WERI-Rb-1 (cell line): ENCODE results near the gene PLEKHM1.

ENCODE experiments used
- DNase-seq: peaks from one replicate; pipeline ENCODE4 v3.0.0-alpha.2; 2020
- H3K27ac ChIP-seq: fragments of 250-450 bp; sonication (Bioruptor Pico); 2 replicates; pipeline ENCODE4 v1.5.1; 2020; ENCODE audit warnings: mild to moderate bottlenecking, moderate library complexity
- H3K27me3 ChIP-seq: fragments of 250-450 bp; sonication (Bioruptor Pico); 2 replicates; pipeline ENCODE4 v1.5.1; 2021; ENCODE audit warnings: mild to moderate bottlenecking, low read depth, moderate library complexity; ENCODE audit not compliant: insufficient read depth, severe bottlenecking
- H3K36me3 ChIP-seq: fragments of 250-450 bp; sonication (Bioruptor Pico); 2 replicates; pipeline ENCODE4 v1.5.1; 2020; ENCODE audit warnings: mild to moderate bottlenecking, moderate library complexity
- H3K4me3 ChIP-seq: 2 replicates; pipeline ENCODE4 v1.5.1; 2011; ENCODE audit warnings: low read depth, mild to moderate bottlenecking, control low read depth, low read length
- H3K9me3 ChIP-seq: fragments of 250-450 bp; sonication (Bioruptor Pico); 2 replicates; pipeline ENCODE4 v1.5.1; 2021; ENCODE audit warnings: mild to moderate bottlenecking, moderate library complexity; ENCODE audit not compliant: severe bottlenecking
- TF ChIP-seq, protein P1 (sequence below): IDR thresholded peaks from 2 replicates; pipeline ENCODE4 v1.5.1; 2011; ENCODE audit warnings: low read depth, mild to moderate bottlenecking, control low read depth, inconsistent platforms, low read length

Gene PLEKHM1

DNA sequence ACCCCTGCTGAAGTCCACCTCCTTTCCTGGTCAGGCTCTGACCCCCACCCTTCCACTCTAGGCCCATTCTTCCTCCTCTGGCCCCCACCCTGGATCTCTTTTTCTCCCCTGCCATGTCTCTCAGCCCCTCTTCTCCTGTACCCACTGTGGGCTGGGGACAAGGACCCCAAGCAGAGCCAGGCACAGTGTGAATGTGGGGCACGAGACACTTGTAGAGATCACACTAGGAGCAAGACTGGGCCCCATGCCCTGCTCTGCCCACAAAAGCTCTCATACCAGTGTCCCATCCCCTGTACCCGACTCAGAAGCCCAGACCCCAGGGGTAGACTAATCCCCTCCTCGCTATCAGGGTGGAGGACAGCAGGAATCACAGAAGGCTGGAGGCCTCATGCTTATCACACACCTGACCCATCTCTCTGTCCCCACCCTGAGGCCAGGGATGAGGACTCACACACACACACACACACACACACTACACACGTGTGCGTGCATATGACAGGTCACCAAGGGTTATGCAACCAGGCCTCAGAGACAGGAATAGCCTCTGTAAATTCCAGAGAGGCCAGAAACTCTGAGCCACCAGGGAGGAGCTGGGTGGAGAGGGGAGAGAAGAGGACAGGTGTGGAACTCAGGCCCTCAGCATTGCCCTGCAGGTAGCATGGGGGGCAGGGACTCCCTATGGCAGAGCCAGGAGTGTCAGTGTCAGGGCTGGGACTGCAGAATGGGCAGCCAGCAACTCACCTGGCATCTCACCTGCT lies 79.0 kb downstream of the PLEKHM1 start:
- Histone ChIP-seq H3K27ac (no peak overlapping the region), H3K36me3 (no peaks in the 10 kb centered on the region), H3K4me3 (no peak overlapping the region), H3K27me3 (no peaks in the 10 kb centered on the region), H3K9me3 (no peaks in the 10 kb centered on the region)
- no peak for DNase-seq
- TF ChIP-seq, protein P1, sequence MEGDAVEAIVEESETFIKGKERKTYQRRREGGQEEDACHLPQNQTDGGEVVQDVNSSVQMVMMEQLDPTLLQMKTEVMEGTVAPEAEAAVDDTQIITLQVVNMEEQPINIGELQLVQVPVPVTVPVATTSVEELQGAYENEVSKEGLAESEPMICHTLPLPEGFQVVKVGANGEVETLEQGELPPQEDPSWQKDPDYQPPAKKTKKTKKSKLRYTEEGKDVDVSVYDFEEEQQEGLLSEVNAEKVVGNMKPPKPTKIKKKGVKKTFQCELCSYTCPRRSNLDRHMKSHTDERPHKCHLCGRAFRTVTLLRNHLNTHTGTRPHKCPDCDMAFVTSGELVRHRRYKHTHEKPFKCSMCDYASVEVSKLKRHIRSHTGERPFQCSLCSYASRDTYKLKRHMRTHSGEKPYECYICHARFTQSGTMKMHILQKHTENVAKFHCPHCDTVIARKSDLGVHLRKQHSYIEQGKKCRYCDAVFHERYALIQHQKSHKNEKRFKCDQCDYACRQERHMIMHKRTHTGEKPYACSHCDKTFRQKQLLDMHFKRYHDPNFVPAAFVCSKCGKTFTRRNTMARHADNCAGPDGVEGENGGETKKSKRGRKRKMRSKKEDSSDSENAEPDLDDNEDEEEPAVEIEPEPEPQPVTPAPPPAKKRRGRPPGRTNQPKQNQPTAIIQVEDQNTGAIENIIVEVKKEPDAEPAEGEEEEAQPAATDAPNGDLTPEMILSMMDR: no peak

DNA sequence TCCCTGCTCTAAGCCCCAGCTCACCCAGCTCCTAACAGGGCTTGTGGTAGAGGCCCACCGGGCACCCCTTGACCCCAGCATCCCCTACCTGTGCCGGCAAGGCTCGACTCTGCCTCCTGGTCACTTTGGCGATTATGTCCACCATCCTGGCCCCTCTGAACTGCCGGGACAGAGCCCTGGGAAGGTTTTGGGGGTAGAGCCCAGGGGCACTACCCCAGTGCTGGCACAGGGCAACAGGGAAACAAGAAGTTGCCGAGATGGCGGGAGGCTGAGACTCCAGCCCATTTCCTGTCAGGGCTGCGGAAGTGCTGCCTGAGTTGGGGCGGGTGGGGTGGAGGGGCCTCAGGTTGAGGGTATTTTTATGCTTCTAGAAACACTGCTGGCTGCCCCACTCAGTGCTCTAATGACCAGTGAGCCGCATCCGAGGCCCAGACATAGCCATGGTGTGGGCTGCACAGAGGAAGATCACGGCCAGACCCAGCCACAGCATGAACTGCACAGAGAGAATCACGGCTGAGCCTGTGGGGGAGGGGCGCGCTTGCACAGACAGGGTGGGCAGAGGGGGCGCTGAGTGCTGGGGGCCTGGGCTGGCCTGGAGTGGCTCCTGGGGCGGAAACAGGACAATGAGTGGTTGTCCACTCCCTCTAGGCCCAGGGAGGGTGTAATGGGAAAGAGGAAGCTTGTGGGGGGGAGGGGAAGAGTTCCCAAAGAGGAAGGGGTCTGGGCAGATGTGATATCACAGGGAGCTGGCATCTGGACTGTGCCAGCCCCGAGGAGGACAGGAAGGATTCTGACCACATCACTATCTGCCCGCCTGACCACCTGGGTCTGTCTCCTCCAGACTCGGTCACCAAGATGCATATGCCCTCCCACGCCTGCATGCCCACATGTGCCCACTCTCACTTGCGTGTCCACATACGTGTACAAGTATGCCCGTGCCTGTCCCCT lies 80.1 kb downstream of the PLEKHM1 start:
- DNase-seq: no peak
- H3K27ac ChIP-seq: no peak overlapping the region
- H3K4me3 ChIP-seq: no peak overlapping the region
- no peaks in the 10 kb centered on the region for H3K36me3 ChIP-seq
- TF ChIP-seq, protein P1: no peak
- H3K9me3 ChIP-seq: no peaks in the 10 kb centered on the region
- H3K27me3 ChIP-seq: no peaks in the 10 kb centered on the region

DNA sequence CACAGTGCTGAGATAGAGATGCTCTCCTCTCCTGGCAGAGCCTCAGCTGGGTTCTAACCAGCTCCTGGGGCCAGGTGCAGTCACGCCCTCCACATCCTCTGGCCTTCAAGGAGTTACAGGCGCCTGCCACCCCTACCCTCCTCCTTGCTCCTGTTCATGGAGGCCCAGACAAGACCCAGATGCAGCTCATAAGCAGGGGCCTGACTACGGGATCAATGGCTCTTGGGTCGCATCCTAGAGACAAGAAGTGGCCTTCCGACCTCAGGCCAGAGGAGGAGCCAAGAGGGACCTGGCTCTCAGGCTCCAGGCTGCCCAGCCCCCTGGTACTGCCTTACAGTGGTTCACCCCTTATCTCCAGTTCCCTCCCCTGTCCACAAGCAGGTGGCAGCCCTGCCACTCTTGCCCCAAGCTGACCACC lies 80.9 kb downstream of the PLEKHM1 start:
- H3K4me3 ChIP-seq: no peak overlapping the region
- TF ChIP-seq, protein P1: no peak
- DNase-seq: no peak

DNA sequence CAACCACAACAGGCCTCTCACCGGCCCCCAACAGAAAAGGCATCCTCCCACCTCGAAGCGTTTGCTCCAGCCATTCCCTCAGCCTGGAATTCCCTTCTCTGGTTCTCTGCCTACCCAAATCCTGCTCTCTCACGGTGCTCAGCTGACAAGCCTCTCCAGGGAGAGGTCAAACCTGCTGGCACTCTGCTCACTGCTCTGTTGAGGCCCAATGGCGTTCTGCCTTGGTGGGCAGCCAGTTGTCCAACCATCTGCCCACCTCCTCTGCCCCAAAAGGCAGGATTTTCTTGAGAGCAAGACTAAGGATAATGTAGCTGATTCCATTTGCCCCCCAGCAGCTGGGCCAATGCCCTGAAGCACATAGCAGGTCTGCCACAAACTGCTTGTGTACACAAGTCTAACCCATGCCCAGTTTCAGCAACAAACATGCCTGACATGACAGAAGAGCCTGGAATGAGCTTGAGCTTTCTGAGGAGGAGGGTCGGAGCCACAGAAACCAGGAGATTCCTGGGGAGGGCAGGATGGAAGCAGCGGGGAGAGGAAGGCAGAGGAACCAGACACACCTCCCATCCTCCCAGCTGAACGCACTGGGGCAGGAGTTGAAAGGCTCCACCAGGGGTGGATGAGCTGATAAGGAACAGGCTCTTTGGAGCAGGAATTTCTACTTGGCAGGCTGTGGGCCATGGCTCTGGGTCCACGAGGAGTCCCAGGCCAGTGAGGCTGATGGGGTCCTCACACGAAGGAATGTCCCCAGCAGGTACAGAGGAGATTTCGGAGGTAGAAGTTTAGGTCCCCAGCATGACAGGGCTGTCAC lies 81.7 kb downstream of the PLEKHM1 start:
- no peak for DNase-seq
- TF ChIP-seq, protein P1: no peak
- peaks cover 4% of the 10 kb centered on the region for H3K36me3 ChIP-seq
- H3K27ac ChIP-seq: no peak overlapping the region
- H3K27me3 ChIP-seq: no peaks in the 10 kb centered on the region
- H3K4me3 ChIP-seq: no peak overlapping the region
- H3K9me3 ChIP-seq: no peaks in the 10 kb centered on the region

More for the DNA sequence above, 80.9 kb downstream of the PLEKHM1 start:
- Histone ChIP-seq H3K27me3 (no peaks in the 10 kb centered on the region), H3K36me3 (no peaks in the 10 kb centered on the region), H3K27ac (no peak overlapping the region), H3K9me3 (no peaks in the 10 kb centered on the region)

DNA sequence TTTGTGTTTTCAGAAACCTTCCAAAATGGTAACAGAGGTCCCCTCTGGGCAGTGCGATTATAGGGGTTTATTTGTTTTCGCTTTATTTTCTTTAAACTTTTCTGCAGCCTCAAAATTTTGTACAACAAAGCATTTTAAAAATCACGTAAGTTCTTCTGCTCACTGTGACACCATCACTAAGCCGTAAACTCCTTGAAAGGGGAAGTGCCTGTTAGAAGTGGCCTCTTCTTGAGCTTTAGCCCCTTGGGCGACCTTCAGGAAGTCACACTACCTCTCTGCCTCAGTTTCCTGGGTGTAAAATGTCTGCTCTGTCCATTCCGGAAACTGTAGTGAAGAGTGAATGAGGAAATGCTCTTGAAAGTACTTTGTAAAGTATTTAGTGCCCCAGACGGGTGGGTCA lies 84.4 kb downstream of the PLEKHM1 start:
- H3K9me3 ChIP-seq: no peaks in the 10 kb centered on the region
- DNase-seq: no peak
- H3K36me3 ChIP-seq: peaks cover 5% of the 10 kb centered on the region
- TF ChIP-seq, protein P1: no peak
- H3K4me3 ChIP-seq: no peak overlapping the region
- no peaks in the 10 kb centered on the region for H3K27me3 ChIP-seq
- no peak overlapping the region for H3K27ac ChIP-seq
